ENCODE measurements around the gene LRTM1. TPM values are rescaled to one million over a fixed set of nuclear protein-coding genes. Genes with fewer than 3 reads are reported as not detected.

Gene LRTM1
- total and polyA plus RNA-seq, 3 donors from 2014 or later, result 0.22 TPM; not detected in 2

DNA sequence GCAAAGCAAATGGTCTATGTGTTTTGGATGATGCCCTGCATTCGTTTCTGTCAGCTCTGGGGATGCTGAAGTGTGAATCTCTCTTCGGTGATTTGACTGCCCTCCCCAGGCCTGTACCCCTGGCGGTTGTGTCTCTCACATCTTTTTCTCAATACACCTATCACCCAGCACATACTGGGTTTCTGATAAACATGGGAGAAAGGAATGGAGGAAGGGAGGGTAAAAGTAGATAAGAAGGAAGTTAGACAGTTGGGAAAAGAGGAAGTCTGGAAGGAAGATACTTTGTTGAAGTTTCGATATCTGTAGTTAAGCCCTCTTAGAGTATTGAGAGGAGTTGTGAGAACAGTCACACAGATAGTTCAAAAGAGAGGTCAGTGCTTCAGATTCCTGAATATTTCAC is 35.8 kb upstream of the LRTM1 start:
- H3K4me1 ChIP-seq, result no peaks in the 10 kb centered on the region
- no peaks in the 10 kb centered on the region for H3K27me3 ChIP-seq
- no peak for DNase-seq
- no peak overlapping the region for H3K4me3 ChIP-seq
- WGBS, 2 donors, result 50 to 68% methylated on average over 4 of the region's 4 CpGs
- H3K9me3 ChIP-seq, result no peaks in the 10 kb centered on the region
- no peak overlapping the region for H3K27ac ChIP-seq
- TF ChIP-seq POLR2A (IDR thresholded peaks at IDR 0.05), result no peak
- TF ChIP-seq, protein P1, sequence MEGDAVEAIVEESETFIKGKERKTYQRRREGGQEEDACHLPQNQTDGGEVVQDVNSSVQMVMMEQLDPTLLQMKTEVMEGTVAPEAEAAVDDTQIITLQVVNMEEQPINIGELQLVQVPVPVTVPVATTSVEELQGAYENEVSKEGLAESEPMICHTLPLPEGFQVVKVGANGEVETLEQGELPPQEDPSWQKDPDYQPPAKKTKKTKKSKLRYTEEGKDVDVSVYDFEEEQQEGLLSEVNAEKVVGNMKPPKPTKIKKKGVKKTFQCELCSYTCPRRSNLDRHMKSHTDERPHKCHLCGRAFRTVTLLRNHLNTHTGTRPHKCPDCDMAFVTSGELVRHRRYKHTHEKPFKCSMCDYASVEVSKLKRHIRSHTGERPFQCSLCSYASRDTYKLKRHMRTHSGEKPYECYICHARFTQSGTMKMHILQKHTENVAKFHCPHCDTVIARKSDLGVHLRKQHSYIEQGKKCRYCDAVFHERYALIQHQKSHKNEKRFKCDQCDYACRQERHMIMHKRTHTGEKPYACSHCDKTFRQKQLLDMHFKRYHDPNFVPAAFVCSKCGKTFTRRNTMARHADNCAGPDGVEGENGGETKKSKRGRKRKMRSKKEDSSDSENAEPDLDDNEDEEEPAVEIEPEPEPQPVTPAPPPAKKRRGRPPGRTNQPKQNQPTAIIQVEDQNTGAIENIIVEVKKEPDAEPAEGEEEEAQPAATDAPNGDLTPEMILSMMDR (IDR thresholded peaks at IDR 0.05), result no peak
- no peaks in the 10 kb centered on the region for H3K36me3 ChIP-seq (ENCODE audit: low read depth, missing control alignments)
- intact Hi-C loops (cut with DNase I; ENCODE audit: low total_unique reads), result no loop called here

DNA sequence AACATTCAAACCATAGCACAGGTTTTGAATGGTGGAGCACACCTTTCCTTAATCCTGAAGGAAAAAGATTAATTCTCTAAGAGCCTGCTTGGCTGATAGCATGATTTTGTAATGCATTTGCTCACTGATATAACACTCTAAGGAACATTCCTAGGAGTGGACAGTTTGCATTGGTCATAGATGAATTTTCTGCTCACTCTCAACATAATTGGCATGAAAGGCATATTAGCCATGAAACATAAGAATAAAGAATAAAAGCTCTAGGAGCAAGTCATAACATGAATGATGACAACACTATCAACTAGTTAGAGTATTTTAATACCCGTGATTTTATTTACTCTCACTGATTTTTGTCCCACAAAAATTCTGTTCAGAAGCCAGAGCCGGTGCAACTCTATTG is 34.3 kb upstream of the LRTM1 start:
- Histone ChIP-seq H3K27ac (no peak overlapping the region), H3K4me1 (no peaks in the 10 kb centered on the region), H3K27me3 (no peaks in the 10 kb centered on the region), H3K9me3 (no peaks in the 10 kb centered on the region), H3K36me3 (ENCODE audit: low read depth, missing control alignments) (no peaks in the 10 kb centered on the region), H3K4me3 (no peak overlapping the region)
- WGBS, 2 donors, result 91 to 95% methylated on average over 2 of the region's 2 CpGs
- intact Hi-C loops (cut with DNase I; ENCODE audit: low total_unique reads), result no loop called here
- no peak for TF ChIP-seq POLR2A (IDR thresholded peaks at IDR 0.05)
- TF ChIP-seq, protein P1 (IDR thresholded peaks at IDR 0.05), result no peak
- DNase-seq, result no peak

DNA sequence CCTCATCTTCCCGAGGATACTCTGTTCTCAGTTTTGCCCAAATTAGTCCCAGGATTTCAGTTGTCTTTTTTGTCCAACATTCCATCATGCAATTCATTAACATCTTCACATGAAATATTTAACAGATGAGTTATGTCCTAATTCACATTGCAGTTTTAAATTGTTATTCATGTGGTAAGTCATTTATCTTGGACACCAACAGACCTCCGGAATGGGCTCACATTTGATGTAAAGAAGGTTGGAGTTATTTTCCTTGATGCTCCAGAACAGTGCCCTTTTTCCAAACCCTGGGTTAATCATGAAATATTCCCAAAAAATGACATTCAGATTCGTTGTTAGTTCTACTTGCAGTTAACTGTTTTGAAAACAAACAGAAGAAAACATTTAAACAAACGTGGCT is 32.8 kb upstream of the LRTM1 start:
- Histone ChIP-seq H3K27me3 (no peaks in the 10 kb centered on the region), H3K4me1 (no peaks in the 10 kb centered on the region), H3K4me3 (no peak overlapping the region), H3K36me3 (ENCODE audit: low read depth, missing control alignments) (no peaks in the 10 kb centered on the region), H3K27ac (no peak overlapping the region), H3K9me3 (no peaks in the 10 kb centered on the region)
- TF ChIP-seq, protein P1 (IDR thresholded peaks at IDR 0.05), result no peak
- TF ChIP-seq POLR2A (IDR thresholded peaks at IDR 0.05), result no peak
- intact Hi-C loops (cut with DNase I; ENCODE audit: low total_unique reads), result no loop called here
- no peak for DNase-seq
- 78 to 82% methylated on average over 4 of the region's 4 CpGs for WGBS, 2 donors

DNA sequence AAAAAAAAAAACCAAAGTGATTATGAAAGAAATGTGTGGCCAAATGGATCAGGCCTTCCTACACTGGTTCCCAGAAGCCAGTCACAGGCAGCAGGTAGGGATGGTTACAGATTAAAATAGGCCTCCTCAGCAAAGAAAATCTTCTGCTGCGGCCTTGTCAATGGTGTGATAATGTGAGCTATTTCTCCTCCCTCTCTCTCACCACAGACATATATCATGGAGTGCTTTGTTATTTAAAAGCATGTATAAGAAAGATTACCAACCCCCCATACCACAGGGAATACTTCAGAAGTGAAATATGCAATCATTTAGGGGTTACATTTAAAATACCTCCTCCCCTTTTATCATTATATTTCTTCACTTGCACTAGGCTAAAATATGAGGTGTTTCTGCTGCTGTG is 32.2 kb upstream of the LRTM1 start:
- intact Hi-C loops (cut with DNase I; ENCODE audit: low total_unique reads), result no loop called here
- no peak overlapping the region for H3K27ac ChIP-seq
- no peak for TF ChIP-seq POLR2A (IDR thresholded peaks at IDR 0.05)
- TF ChIP-seq, protein P1 (IDR thresholded peaks at IDR 0.05), result no peak
- no peaks in the 10 kb centered on the region for H3K4me1 ChIP-seq
- no peaks in the 10 kb centered on the region for H3K9me3 ChIP-seq
- no peak overlapping the region for H3K4me3 ChIP-seq
- no peak for DNase-seq
- no peaks in the 10 kb centered on the region for H3K36me3 ChIP-seq (ENCODE audit: low read depth, missing control alignments)
- no peaks in the 10 kb centered on the region for H3K27me3 ChIP-seq
- 70 to 78% methylated on average over 1 of the region's 1 CpG for whole genome bisulfite sequencing, 2 donors

DNA sequence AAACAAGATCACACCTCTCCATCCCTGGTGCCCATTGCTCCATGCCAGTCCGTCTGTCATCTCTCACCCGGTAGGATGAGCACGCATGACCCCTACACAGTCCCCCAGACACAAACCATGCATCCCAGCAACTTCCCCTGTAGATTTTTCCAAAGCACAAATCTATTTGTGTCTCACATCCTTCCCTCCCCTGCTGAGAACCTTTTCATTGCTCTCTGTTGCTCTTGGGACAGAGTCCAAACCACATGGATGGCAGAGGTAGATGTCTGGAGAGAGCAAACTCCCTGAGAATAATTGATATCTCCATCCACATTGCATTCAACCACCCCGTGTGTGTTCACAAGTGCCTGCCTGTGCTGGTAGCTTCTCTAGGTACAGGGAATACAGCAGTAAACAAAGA is 29.9 kb upstream of the LRTM1 start:
- Histone ChIP-seq H3K36me3 (ENCODE audit: low read depth, missing control alignments) (no peaks in the 10 kb centered on the region), H3K4me1 (peaks cover 7% of the 10 kb centered on the region), H3K27me3 (no peaks in the 10 kb centered on the region), H3K9me3 (no peaks in the 10 kb centered on the region), H3K4me3 (no peak overlapping the region), H3K27ac (no peak overlapping the region)
- TF ChIP-seq, protein P1 (IDR thresholded peaks at IDR 0.05), result no peak
- no peak for TF ChIP-seq POLR2A (IDR thresholded peaks at IDR 0.05)
- 92 to 94% methylated on average over 4 of the region's 4 CpGs for WGBS, 2 donors
- intact Hi-C loops (cut with DNase I; ENCODE audit: low total_unique reads), result no loop called here
- DNase-seq, result no peak

Measured in testis (tissue), 3 donors.